ENCODE measurements around the gene GPR156.

GRCh38 chr3:120302361-120302760 lies 17.3 kb upstream of the GPR156 start:
- TF ChIP-seq CTCF (IDR thresholded peaks at IDR 0.05; ENCODE audit: insufficient read depth, low read length) (no peak), GABPA (IDR thresholded peaks at IDR 0.05; ENCODE audit: low read depth) (no peak)
